OCI-LY7 (cell line): ENCODE data around the gene IQCB1.
"Not testable (repeated sequence)": the region's sequence is repeated elsewhere in the genome, so short reads cannot be mapped to it uniquely, and the experiment has no call there.

ENCODE experiments used
- EZH2phosphoT487 ChIP-seq: fragments of 200-600 bp; sonication (generic); IDR thresholded peaks from 2 replicates; pipeline ENCODE4 v1.6.1; 2018; ENCODE audit warnings: low read depth, borderline replicate concordance, mild to moderate bottlenecking, mixed run types, antibody characterized with exemption, low read length, moderate library complexity, mixed read lengths
- TF ChIP-seq, protein P1 (sequence below): fragments of 200-600 bp; sonication (generic); conservative IDR thresholded peaks from 2 replicates; pipeline ENCODE4 v1.5.1; 2014; ENCODE audit warnings: mild to moderate bottlenecking, antibody characterized with exemption, low read length, moderate library complexity, mixed read lengths

DNA sequence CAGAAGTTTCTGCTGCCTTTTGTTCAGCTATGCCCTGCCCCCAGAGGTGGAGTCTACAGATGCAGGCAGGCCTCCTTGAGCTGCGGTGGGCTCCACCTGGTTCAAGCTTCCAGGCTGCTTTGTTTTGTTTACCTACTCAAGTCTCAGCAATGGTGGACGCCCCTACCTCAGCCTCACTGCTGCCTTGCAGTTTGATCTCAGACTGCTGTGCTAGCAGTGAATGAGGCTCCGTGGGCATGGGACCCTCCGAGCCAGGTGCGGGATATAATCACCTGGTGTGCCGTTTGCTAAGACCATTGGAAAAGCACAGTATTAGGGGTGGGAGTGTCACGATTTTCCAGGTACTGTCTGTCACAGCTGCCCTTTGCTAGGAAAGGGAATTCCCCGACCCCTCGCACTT lies 28.4 kb upstream of the IQCB1 start:
- TF ChIP-seq, protein P1, sequence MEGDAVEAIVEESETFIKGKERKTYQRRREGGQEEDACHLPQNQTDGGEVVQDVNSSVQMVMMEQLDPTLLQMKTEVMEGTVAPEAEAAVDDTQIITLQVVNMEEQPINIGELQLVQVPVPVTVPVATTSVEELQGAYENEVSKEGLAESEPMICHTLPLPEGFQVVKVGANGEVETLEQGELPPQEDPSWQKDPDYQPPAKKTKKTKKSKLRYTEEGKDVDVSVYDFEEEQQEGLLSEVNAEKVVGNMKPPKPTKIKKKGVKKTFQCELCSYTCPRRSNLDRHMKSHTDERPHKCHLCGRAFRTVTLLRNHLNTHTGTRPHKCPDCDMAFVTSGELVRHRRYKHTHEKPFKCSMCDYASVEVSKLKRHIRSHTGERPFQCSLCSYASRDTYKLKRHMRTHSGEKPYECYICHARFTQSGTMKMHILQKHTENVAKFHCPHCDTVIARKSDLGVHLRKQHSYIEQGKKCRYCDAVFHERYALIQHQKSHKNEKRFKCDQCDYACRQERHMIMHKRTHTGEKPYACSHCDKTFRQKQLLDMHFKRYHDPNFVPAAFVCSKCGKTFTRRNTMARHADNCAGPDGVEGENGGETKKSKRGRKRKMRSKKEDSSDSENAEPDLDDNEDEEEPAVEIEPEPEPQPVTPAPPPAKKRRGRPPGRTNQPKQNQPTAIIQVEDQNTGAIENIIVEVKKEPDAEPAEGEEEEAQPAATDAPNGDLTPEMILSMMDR = not testable (repeated sequence)
- not testable (repeated sequence) for TF ChIP-seq EZH2phosphoT487
